Astrocyte of the spinal cord (primary cell): ENCODE measurements around the gene DDX46.

ENCODE experiments used
- DNase-seq: peaks from one replicate; pipeline ENCODE4 v3.0.0; 2011; ENCODE audit warnings: low read depth, low spot score
- H3K4me3 ChIP-seq: 2 replicates; pipeline ENCODE4 v1.5.1; 2011; ENCODE audit warnings: low read depth, mild to moderate bottlenecking, low read length, moderate library complexity
- CTCF ChIP-seq: IDR thresholded peaks from 2 replicates; pipeline ENCODE4 v1.5.1; 2012; ENCODE audit warnings: low read depth, mild to moderate bottlenecking, low read length, inconsistent platforms
- in situ Hi-C: cut with HindIII; loops from 2 replicates; pipeline ENCODE4 v1.10.0; 2017; ENCODE audit warnings: low sequenced_read_pairs

DDX46 gene

GRCh38 chr5:134784946-134785620 lies 26.5 kb downstream of the DDX46 start:
- DNase-seq: peak; percentile 71
- in situ Hi-C loops: no loop called here
- no peak for TF ChIP-seq CTCF
- no peak overlapping the region for H3K4me3 ChIP-seq

- no peak for DNase-seq
- TF ChIP-seq CTCF: no peak
- H3K4me3 ChIP-seq: no peak overlapping the region
- in situ Hi-C loops: no loop called here
Observed at GRCh38 chr5:134787692-134788091, 29.1 kb downstream of the DDX46 start.

GRCh38 chr5:134791580-134791979 lies 33.0 kb downstream of the DDX46 start:
- TF ChIP-seq CTCF: no peak

GRCh38 chr5:134792286-134792685 lies 33.7 kb downstream of the DDX46 start:
- DNase-seq: no peak
- no peak overlapping the region for H3K4me3 ChIP-seq
- in situ Hi-C loops: no loop called here
- no peak for TF ChIP-seq CTCF

More at GRCh38 chr5:134791580-134791979, 33.0 kb downstream of the DDX46 start:
- in situ Hi-C loops: no loop called here
- no peak overlapping the region for H3K4me3 ChIP-seq
- DNase-seq: no peak

- no peak overlapping the region for H3K4me3 ChIP-seq
- in situ Hi-C loops: no loop called here
- TF ChIP-seq CTCF: no peak
- no peak for DNase-seq
Observed at GRCh38 chr5:134793111-134793510, 34.5 kb downstream of the DDX46 start.

- TF ChIP-seq CTCF: no peak
- no peak for DNase-seq
- in situ Hi-C loops: no loop called here
- H3K4me3 ChIP-seq: no peak overlapping the region
Observed at GRCh38 chr5:134794082-134794481, 35.5 kb downstream of the DDX46 start.
